Endothelial cell of umbilical vein (primary cell): ENCODE results near the gene EIF4E. TPM values are rescaled to one million over a fixed set of nuclear protein-coding genes. Genes with fewer than 3 reads are reported as not detected.
"Not testable (repeated sequence)": the region's sequence is repeated elsewhere in the genome, so short reads cannot be mapped to it uniquely, and the experiment has no call there.

ENCODE experiments used
- BruUV-seq: library from RNA; stranded (reverse); fragments of 400-500 nt; replicated peaks from 2 replicates; lab custom pipeline; 2021; lab: Mats Ljungman, UMichigan
- CTCF ChIA-PET: fragments of 300-600, 350-600 bp; sonication (Branson Sonifier 250); formaldehyde crosslinking; loops from one replicate; lab custom pipeline; 2021; ENCODE audit warnings: antibody characterized with exemption, inconsistent platforms; lab: Charles Lee
- POLR2A ChIA-PET: fragments of 300-600, 350-600 bp; sonication (Branson Sonifier 250); formaldehyde crosslinking; loops from one replicate; lab custom pipeline; 2021; ENCODE audit warnings: antibody characterized with exemption, inconsistent platforms; lab: Charles Lee
- DNase-seq: peaks from one replicate; pipeline ENCODE4 v3.0.0-alpha.2; 2011; ENCODE audit warnings: low read depth, low spot score
- FAIRE-seq: peaks from 2 replicates; lab custom pipeline; 2011; peaks lifted over from hg19 to GRCh38; lab: Jason Lieb, UNC
- H2AFZ ChIP-seq: 2 replicates; pipeline ENCODE4 v1.6.0; 2012; ENCODE audit warnings: low read depth, low read length, control low read depth, inconsistent platforms
- H3K27ac ChIP-seq: 2 replicates; pipeline ENCODE4 v1.5.1; 2011; ENCODE audit warnings: low read depth, mild to moderate bottlenecking, control low read depth, low read length, moderate library complexity; ENCODE audit not compliant: insufficient read depth
- H3K27me3 ChIP-seq, 2 experiments: 2 replicates each; pipeline versions ENCODE4 v1.6.0 to v1.6.1; 2011; ENCODE audit warnings: low read length in 2 of 2, mixed read lengths in 1 of 2; ENCODE audit not compliant: control insufficient read depth in 2 of 2, insufficient read depth in 2 of 2
- H3K36me3 ChIP-seq, 2 experiments: 2 replicates in 1 of 2; 3 replicates in 1 of 2; pipeline ENCODE4 v1.5.1; 2011; ENCODE audit warnings: low read length in 2 of 2, mild to moderate bottlenecking in 1 of 2, moderate library complexity in 1 of 2; ENCODE audit not compliant: control insufficient read depth in 2 of 2, insufficient read depth in 2 of 2; ENCODE audit errors: extremely low read depth in 1 of 2
- H3K4me1 ChIP-seq: 3 replicates; pipeline ENCODE4 v1.5.1; 2011; ENCODE audit warnings: mild to moderate bottlenecking, low read length; ENCODE audit not compliant: control insufficient read depth, insufficient read depth; ENCODE audit errors: extremely low read depth
- H3K4me2 ChIP-seq: 2 replicates; pipeline ENCODE4 v1.6.1; 2011; ENCODE audit warnings: low read length, control low read depth, mixed read lengths; ENCODE audit not compliant: insufficient read depth
- H3K4me3 ChIP-seq, 3 experiments: fragments of 200-600 bp in 1 of 3; sonication (generic), shearing (Covaris generic) in 1 of 3; replicated peaks in 1 of 3; 2 replicates each; pipeline ENCODE4 v1.5.1; 2011 to 2016; ENCODE audit warnings: control low read depth in 3 of 3, low read length in 3 of 3, mild to moderate bottlenecking in 2 of 3, inconsistent platforms in 1 of 3, low read depth in 1 of 3, moderate library complexity in 1 of 3; ENCODE audit not compliant: insufficient read depth in 1 of 3
- H3K79me2 ChIP-seq: 2 replicates; pipeline ENCODE4 v1.6.0; 2012; ENCODE audit warnings: low read length, inconsistent platforms; ENCODE audit not compliant: control insufficient read depth, insufficient read depth
- H3K9ac ChIP-seq: replicated peaks from 2 replicates; pipeline ENCODE3; 2011; ENCODE audit warnings: low read length, control low read depth; ENCODE audit not compliant: insufficient read depth; ENCODE audit errors: extremely low read depth
- H3K9me1 ChIP-seq: replicated peaks from 3 replicates; pipeline ENCODE4 v1.6.0; 2011; ENCODE audit warnings: mild to moderate bottlenecking, low read length; ENCODE audit not compliant: control insufficient read depth, insufficient read depth; ENCODE audit errors: extremely low read depth
- H3K9me3 ChIP-seq: replicated peaks from 2 replicates; pipeline ENCODE4 v1.5.1; 2012; ENCODE audit warnings: low read length, inconsistent platforms; ENCODE audit not compliant: control insufficient read depth, insufficient read depth
- H4K20me1 ChIP-seq: replicated peaks from 2 replicates; pipeline ENCODE3; 2011; ENCODE audit warnings: mild to moderate bottlenecking, low read length; ENCODE audit not compliant: control insufficient read depth, insufficient read depth; ENCODE audit errors: extremely low read depth
- CTCF ChIP-seq, 2 donors: IDR thresholded peaks; 1 replicate in 1 of 2; 2 replicates in 1 of 2; pipeline ENCODE4 v1.5.1; 2011; ENCODE audit warnings: low read length in 2 of 2, mild to moderate bottlenecking in 2 of 2, moderate library complexity in 2 of 2, control low read depth in 1 of 2, inconsistent platforms in 1 of 2, low read depth in 1 of 2; ENCODE audit not compliant: insufficient read depth in 1 of 2; ENCODE audit errors: extremely low read depth in 1 of 2
- EZH2 ChIP-seq: IDR thresholded peaks from 2 replicates; pipeline ENCODE4 v1.6.1; 2012; ENCODE audit warnings: borderline replicate concordance, low read depth, mild to moderate bottlenecking, moderate library complexity, low read length, inconsistent platforms; ENCODE audit not compliant: severe bottlenecking
- FOS ChIP-seq: IDR thresholded peaks from 2 replicates; pipeline ENCODE4 v1.6.1; 2011; ENCODE audit warnings: mild to moderate bottlenecking, low read length, moderate library complexity, borderline replicate concordance; ENCODE audit not compliant: insufficient read depth
- GATA2 ChIP-seq: IDR thresholded peaks from 2 replicates; pipeline ENCODE4 v1.7.0; 2011; ENCODE audit warnings: low read depth, mild to moderate bottlenecking, moderate library complexity, mixed read lengths, low read length; ENCODE audit not compliant: insufficient read length, insufficient read depth
- JUN ChIP-seq: IDR thresholded peaks from 2 replicates; pipeline ENCODE4 v1.6.1; 2011; ENCODE audit warnings: borderline replicate concordance, low read depth; ENCODE audit not compliant: insufficient read length, insufficient read depth
- MAX ChIP-seq: IDR thresholded peaks from 2 replicates; pipeline ENCODE4 v1.6.1; 2011; ENCODE audit not compliant: insufficient read depth, insufficient read length
- MYC ChIP-seq: IDR thresholded peaks from one replicate; pipeline ENCODE4 v1.6.1; 2011; ENCODE audit warnings: mild to moderate bottlenecking, low read depth, low read length
- POLR2A ChIP-seq: IDR thresholded peaks from 2 replicates; pipeline ENCODE4 v1.6.1; 2012; ENCODE audit warnings: low read depth, mild to moderate bottlenecking, control low read depth, low read length
- POLR2AphosphoS5 ChIP-seq: IDR thresholded peaks from 2 replicates; pipeline ENCODE4 v1.6.1; 2012; ENCODE audit warnings: low read depth, mild to moderate bottlenecking, control low read depth, low read length, moderate library complexity; ENCODE audit not compliant: insufficient read depth
- dilution Hi-C: fragments of 300-500 bp; cut with MboI; formaldehyde crosslinking; loops from one replicate; pipeline ENCODE4 v1.15.0; 2019; ENCODE audit warnings: low sequenced_read_pairs; ENCODE audit not compliant: extremely low pct_ligation_motif_present
- intact Hi-C: fragments of 100-400 bp; cut with micrococcal nuclease; formaldehyde crosslinking; loops from one replicate; pipeline ENCODE4 v1.10.0; 2022
- polyA plus RNA-seq, 4 experiments: library from polyadenylated mRNA; depleted of rRNA in 3 of 4; stranded (reverse) in 3 of 4; unstranded in 1 of 4; fragments of >200 nt; gene quantifications; 2 replicates each; pipeline versions ENCODE4 v1.2.1 to v1.2.3, GENCODE V29; 2011 to 2012; ENCODE audit warnings: missing spikeins in 1 of 4
- total RNA-seq: library from RNA; stranded (reverse); gene quantifications from 2 replicates; pipeline ENCODE4 v1.2.3, GENCODE V29; 2021

Gene EIF4E
- total and polyA plus RNA-seq, 2 donors (not counting 3 experiments of a cell fraction or from before 2014, with no cell fraction given), result 40.3 to 107 TPM

DNA sequence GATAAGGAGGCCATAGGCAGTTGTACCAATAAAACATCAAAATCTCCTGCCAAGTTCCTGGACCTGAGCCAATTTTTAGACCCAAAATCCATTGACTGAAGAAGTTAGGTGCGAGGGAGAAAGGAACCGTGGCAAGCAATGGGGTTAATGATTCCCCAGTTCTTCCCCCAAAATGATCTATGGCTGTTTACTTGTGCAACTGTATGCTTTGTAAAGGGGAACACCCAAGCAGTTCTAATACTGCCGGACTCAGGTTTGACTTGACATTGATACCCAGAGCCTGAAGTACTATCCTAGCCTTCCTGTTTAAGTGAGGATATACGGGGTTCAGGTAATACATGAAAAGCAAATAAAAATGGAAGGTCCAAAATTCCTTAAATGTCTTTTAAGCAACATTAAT lies 6.7 kb upstream of the EIF4E start:
- H3K9me3 ChIP-seq, result no peaks in the 10 kb centered on the region
- intact Hi-C loops, result no loop called here
- FAIRE-seq, result no peak

DNA sequence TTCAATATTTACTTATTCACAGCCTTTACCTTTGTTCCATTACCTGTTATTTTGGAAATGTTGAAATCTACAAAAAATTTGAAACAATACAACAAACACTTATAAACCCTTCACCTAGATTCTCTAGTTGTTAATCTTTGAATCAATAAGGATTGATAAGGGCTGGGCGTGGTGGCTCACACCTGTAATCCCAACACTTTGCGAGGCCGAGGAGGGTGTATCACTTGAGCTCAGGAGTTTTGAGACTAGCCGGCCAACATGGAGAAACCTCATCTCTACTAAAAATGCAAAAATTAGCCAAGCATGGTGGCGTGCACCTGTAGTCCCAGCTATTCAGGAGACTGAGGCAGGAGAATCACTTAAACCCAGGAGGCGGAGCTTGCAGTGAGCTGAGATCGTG lies 5.9 kb upstream of the EIF4E start:
- DNase-seq, H3K27me3 ChIP-seq, POLR2A ChIA-PET, BruUV-seq, intact Hi-C loops, H3K9ac ChIP-seq, H3K27ac ChIP-seq, H3K4me2 ChIP-seq, CTCF ChIA-PET, FAIRE-seq, dilution Hi-C loops, H3K79me2 ChIP-seq, H3K4me3 ChIP-seq, H2AFZ ChIP-seq, H3K9me3 ChIP-seq, H3K9me1 ChIP-seq, H3K36me3 ChIP-seq, H4K20me1 ChIP-seq: not testable (repeated sequence)
- peaks cover 22% of the 10 kb centered on the region for H3K4me1 ChIP-seq

More for the DNA sequence above, 6.7 kb upstream of the EIF4E start:
- dilution Hi-C loops, result no loop called here
- BruUV-seq, result no TSS peak
- no peak overlapping the region for H3K9ac ChIP-seq
- H3K4me1 ChIP-seq, result peaks cover 16% of the 10 kb centered on the region
- TF ChIP-seq GATA2, result no peak
- TF ChIP-seq FOS, result no peak
- TF ChIP-seq CTCF (IDR thresholded peaks at IDR 0.05; ENCODE audit: extremely low read depth in 1 of 2, insufficient read depth in 1 of 2, low read depth in 1 of 2, low read length in 2 of 2), result no peak
- no peak for TF ChIP-seq POLR2A
- no peak for TF ChIP-seq EZH2
- no peak for TF ChIP-seq JUN
- TF ChIP-seq MYC, result no peak
- no peak for TF ChIP-seq POLR2AphosphoS5
- TF ChIP-seq MAX, result no peak
- ChIA-PET POLR2A (no interaction called here), CTCF (no interaction called here)
- DNase-seq, result no peak
- no peaks in the 10 kb centered on the region for H3K27me3 ChIP-seq
- H2AFZ ChIP-seq, result no peak overlapping the region
- no peak overlapping the region for H3K27ac ChIP-seq
- H4K20me1 ChIP-seq, result no peaks in the 10 kb centered on the region
- H3K36me3 ChIP-seq, result no peaks in the 10 kb centered on the region
- H3K4me2 ChIP-seq, result no peak overlapping the region
- no peaks in the 10 kb centered on the region for H3K9me1 ChIP-seq
- no peaks in the 10 kb centered on the region for H3K79me2 ChIP-seq
- H3K4me3 ChIP-seq, result no peak overlapping the region
